HG03103 (cell line): ENCODE data around the gene ALDH1A2.

Source experiments
- ATAC-seq: cut with Tn5 transposase; IDR thresholded peaks from one replicate; pipeline ENCODE4 v1.9.1; 2021; ENCODE audit warnings: low read depth; ENCODE audit not compliant: unreplicated experiment

Gene ALDH1A2

DNA sequence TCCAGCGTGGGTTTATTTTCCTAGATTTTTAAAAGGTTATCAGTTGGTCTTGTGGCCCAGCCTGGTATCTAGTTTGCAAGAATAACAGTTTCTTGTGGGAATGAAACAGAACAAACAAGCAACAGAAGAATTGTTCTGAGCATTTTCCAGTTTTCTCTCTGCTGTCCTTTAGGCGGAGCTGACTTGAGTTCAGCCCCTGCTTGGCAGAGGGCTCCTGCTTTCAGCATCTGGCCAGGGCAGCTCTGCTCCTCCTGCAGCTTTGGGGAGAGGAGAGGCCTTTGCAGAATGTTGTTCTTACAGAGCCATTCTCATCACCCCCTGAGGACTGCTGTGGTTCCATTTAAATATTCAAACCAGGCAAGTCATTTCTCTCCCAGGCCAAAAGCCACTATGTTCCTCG is 117.7 kb downstream of the ALDH1A2 start:
- ATAC-seq = no peak

DNA sequence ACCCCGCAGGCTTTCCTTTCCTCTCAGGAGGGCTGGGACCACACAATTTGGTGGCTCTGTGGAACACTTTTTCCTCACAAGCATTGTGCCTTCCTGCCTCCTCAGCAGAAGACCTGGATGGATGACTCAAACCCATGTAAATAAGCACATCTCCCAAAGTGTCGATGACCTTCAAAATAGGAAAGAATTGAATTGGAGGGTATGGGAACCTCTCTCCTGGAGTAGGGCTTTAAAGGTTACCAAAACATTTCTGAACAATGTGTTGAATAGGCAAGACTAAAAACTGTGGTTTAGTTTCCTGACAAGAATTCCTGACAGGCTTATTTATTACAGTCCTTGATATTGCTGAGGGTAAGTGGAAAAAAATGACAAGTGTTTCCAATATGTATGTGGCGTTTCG is 118.2 kb downstream of the ALDH1A2 start:
- no peak for ATAC-seq

DNA sequence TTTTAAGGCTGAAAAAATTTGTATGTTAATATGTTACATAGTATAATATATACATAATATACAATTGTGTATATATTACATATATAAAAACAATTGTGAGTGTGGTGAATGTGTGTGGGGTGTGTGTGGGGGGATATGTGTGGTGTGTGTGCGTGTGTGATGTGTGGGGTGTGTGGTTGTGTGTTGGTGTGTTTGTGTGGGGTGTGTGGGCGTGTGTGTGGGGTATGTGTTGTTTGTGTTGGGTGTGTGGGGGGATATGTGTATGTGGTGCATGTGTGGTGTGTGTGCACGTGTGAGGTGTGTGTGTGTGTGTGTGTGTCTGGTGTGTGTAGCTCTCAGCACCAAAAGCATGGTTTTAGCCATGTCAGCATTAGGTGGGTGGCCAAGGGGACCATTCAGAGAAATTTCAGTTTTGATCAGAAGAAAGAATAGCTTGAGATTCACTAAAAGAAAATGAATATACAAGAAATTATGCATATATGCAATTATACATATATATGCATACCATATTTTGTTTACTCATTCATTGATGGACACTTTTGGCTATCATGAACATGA is 118.9 kb downstream of the ALDH1A2 start:
- ATAC-seq = no peak

DNA sequence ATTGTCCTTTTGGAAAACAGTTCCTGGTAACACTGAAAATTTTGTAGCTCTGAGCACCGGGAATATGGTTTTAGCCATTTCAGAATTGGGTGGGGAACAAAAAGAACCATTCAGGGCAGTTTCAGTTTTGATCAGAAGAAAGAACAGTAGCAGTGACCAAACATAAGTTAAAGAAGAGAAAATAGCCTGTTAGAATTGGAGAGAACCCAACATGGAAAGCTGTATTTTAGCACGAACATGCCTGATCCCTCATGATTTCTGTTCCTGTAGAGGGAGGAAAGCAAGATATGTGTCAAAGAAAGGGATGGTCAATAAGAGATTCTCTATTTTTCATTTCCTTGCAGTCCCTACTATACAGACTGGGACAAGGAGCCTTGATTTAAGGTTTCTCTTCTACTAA is 119.9 kb downstream of the ALDH1A2 start:
- no peak for ATAC-seq

DNA sequence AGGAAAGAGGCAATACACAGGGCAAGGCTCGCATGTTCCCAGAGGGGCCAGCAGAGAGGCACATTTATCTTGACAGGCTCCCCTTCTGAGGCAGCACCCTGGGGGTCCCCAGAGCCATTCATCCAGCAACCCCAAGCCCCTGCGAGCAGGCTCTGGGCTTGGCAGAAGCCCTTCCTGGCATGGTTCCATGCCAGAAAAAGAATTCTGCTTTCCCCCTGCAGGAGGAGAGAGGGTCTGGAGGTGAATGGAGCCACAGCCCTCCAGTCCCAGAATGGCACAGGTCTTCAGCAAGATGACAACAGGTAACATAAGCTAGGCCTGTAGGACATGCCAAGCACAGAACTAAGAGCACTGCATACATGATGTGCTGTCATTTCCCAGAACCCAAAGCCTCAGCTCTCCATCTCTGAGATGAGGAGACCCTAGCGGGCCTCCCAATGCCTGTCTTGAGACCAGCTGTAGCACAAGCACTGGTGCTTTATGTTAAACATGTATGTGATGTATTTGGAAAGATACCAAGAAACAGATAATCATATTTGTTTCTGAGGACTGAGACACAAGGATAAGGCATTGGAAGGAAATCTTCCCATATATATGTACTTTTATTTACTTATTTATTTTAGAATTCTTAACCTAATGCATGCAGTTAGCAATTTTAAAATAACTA is 121.6 kb downstream of the ALDH1A2 start:
- ATAC-seq = no peak

DNA sequence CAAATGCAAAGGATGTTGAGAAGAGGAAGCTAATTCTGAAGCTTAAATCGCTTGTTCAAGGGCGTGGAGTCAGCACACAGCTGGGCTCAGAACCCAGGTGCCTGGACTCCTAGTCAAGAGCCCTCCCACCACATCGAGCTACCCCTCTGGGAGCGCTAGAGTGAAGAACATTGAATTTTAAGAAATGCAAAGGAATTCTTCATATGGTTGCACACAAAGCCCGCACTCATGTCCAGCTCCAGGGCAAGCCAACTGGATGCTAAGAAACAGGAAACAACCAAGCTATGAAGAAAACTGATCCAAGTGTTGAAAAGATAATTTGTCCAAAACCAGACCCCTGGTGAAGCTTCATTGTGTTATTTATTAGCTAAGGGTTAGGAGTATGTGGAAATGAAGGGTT is 122.3 kb downstream of the ALDH1A2 start:
- no peak for ATAC-seq

DNA sequence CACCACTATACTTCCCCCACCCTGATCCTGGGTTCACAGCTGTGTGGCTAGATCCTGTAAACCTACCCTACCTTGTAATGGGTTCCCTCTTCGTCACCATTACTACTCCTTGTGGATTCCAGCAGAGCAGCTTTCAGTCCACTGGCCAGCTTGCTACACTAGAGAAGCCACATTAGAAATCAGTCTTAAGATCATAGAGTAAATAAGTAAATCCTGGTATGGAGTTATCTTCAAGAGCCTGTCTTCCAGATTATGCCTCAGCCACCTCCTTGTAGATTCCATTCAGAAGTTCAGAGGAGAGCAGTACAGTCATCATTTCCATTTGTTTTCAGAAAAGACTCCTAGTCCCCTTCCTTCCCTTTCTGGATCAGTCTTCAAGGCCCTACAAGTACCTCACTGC is 123.7 kb downstream of the ALDH1A2 start:
- ATAC-seq = no peak

DNA sequence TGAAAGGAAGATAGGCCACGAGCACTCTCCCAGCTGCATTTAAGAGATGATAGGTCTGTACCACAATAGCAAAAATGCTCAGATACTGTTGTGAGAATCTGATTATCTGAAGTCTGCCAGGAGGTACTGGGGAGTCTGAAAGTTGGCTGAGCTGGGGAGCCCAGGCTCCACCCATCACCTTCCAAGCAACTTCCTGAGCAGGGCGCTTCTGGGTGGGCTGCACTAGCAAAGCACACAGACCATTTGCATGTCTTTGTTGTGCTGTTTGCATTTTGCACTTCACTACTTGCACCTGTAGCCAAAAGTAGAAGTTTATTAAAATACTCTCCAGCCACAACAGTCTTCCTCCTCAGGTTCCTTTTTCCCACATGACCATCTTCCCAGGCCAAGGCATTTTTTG is 133.2 kb downstream of the ALDH1A2 start:
- no peak for ATAC-seq

DNA sequence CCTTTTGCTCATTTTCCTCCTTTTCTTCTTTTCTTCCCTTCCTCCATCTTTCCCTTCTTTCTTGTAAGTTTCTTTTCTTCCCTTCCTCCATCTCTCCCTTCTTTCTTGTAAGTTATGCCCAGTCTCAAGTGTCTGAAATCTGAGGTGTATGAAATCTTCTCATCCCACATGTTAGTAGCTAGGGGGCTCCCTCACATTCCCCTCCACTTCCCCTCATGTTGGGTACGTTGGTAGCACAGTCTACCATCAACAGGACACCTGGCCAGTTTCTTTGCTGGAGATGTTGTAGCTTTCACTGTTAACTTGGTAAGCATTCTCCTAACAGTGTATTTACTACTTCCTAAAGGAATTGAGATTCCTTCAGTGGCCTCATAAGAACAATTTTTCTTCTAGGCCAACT is 133.9 kb downstream of the ALDH1A2 start:
- ATAC-seq = no peak

DNA sequence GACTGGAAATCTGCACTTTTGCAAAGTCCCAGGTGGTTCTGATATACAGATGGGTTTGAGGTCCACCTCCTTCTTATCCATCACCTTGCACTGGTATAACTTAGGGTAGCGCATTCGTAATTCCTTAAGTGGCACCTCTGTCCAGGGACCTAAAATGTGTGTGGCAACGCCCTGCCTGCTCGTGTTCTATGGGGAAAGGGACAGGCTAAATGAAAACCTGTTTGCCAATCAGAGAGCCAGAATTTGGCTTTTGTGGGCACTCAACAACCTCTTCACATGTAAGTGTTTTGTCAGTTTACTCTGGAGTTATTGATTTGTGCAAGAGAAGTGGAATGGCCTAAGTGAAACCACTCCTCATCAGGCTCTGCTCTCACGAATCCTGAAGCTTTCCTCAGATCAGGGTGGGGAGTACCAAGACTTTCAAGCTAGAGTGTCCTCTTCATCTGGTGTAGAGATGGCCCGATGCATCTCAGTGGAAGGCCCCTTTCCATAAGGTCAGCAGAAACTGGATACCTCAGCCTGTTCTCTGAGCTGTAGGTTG is 138.3 kb downstream of the ALDH1A2 start:
- no peak for ATAC-seq

DNA sequence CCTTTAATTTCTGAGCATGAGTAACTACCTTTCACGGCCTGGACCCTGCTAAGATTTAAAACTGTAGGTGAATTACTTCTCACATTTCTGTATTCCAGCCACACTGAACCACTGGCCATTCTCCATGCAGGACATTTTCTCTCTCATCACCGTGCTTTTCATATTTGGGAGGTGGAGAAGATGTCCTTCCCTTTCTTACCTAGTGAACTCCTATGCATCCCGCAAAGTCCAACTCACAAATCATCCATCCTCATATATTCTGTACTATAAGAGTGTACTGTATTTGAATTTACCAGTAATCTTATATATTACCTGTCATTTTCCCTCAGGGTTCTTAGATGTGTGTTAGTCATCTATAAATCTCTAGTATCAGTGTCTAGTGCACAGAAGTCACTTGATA is 139.9 kb downstream of the ALDH1A2 start:
- ATAC-seq = no peak

DNA sequence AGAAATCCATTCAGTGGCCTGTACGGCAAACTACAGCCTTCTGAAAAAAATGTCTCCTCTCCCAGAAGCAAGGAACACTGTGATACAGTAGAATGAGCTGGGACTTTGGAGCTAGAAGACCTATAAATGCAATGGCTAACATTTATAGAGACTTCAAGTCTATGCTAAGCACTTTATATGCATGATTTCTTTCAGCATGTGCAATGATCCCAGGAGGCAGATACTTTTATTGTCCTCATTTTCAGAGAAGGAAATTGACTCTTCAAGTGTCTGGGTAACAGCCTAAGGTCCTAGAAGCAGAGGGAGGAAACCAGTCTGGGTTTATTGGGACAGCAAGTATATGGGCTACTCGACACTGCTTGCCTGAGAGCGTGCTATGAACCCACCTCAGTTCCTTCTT is 140.9 kb downstream of the ALDH1A2 start:
- ATAC-seq = no peak

DNA sequence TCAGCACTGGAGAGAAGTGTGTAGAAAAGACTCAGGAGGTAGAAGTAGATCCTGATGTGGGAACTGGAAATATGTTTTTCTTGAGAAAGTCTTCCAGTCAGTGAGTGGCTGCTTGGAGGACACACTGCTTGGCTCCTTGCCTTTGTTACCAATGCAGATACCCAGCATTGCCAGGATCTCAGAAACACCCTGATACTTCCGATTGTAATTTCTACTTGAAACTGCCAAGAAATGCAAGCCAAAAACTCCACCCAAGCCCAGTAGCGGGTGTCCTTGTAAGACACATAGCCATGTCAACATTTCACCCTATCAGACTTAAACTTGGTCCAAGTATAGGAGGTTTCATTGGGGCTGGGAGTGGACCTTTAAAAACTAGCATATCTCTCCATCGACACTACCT is 141.8 kb downstream of the ALDH1A2 start:
- ATAC-seq = no peak

DNA sequence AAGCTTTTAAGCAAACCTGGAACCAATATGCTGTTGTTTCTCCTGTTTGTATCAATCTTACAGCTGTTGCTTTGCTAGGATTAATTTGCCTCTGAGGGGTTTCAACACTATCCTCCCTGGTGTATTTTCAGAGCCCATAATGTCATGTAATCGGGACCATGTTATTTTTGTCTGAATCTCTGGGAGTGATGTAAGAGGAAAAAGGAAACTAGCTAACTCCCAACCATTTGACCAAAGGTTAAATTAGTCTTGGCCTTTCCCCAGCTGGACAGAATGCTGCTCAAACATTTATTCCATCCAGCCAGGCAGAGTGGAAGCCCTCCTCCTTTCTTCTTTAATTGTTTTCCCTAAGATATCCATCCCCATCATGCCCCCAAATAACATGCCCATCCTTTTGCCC is 142.2 kb downstream of the ALDH1A2 start:
- ATAC-seq = no peak

DNA sequence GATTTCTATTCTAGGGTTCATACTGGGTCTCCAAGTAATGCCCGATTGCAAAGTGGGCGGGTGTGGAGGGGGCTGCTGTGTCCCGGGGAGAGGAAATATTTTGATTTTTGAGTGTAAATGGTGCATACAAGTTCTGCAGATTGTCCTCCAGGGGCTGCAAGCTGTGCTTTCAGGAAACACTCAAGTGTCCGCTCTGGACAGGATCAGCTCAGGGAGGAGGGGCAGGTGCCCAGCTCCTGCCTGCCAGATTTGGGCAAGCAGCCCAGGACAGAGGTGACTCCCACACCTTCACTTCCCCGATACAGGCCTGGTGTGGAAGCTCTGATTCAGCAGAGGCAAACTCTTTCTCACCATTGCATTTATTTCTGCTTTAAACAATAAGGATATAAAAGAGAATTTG is 142.7 kb downstream of the ALDH1A2 start:
- ATAC-seq = no peak

DNA sequence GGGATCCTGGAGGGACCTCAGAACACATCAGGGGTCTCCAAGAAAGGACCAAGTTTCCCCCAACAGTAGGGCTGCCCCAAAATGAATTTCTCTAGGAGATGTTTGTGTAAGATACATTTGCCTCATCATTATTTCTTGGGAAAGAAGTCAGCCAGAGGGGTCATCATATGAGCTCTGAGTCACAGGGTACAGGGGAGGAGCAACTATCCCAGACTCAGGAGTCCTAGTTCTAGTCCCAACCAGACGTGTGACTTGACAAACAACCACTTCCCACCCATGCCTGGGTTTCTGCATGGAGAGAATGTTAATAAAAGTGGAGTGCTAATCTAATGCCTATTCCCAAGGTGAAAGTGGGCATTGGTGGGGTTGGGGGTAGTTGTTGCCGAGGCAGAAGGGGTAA is 144.1 kb downstream of the ALDH1A2 start:
- ATAC-seq = no peak

DNA sequence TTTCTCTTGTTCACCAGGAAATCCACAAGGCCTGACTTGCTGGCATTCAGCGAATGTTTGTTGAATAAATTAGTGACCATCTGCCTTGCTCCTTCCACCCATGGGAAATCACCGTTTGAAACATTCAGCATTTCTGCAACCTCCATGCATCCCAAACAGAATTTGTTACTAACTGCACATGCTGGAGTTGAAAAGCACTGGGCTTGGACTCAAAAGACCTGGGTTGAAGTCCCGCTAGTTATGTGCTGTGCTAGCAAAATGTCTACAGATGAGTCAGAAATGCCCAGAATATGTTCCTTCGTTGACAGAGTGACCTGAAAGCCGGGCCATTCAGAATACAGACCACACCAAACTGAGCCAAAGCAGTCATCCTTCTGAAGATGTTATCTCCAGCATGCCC is 144.6 kb downstream of the ALDH1A2 start:
- no peak for ATAC-seq

DNA sequence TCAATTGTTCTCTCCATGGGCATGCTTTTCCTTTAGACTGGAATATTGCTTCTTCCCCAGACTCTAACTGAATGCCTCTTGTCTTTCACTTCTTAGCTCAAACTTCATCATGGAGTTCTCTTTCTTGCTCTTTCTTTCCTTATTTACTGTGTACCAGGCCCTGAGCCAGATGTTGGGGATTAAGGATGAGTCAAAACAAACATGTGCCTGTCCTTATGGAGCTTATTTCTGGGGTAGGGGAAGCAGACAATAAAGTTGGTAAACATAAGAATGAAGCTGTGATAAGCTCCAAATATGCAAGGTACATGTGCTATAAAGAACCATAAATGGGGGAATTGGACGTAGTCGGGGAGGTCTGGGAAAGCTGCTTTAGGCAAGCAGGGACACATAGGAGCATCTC is 145.8 kb downstream of the ALDH1A2 start:
- ATAC-seq = no peak

DNA sequence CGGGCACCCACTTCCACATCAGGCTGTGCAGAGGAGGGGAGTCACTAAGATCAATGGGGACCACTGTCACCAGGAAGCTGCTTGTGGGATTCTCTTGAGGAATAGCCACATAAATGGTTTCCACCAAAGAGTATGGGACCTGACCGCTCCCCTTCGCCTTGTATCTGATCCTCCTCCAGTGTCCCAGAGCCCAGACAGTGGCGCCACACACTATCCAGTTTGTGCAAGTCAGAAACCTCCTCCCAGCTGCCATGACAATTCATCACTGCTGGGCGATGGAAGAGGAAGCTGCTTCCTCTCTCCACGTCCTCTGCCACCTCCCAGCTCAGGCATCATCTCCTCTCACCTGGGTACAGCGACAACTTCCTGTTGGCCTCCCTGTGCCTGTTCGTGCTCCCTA is 147.5 kb downstream of the ALDH1A2 start:
- no peak for ATAC-seq

DNA sequence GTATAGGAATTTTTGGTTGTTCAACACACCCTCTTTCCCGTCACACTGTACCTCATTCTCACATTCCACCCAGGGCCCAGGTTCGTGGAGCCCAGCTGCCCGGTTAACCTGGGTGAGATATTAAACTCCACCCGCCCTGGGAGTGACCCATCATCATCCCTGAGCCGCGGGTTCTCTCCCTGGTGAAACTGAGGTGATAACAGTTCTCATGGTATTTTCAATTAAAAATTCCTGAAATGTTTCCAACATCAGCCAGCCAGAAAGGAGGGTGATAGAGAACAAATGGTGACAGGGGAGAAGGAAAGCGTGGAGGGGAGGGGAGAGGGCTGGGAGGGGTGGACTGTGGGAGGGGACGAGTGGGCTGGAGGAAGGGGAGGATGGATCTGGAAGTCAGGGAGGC is 148.8 kb downstream of the ALDH1A2 start:
- no peak for ATAC-seq

DNA sequence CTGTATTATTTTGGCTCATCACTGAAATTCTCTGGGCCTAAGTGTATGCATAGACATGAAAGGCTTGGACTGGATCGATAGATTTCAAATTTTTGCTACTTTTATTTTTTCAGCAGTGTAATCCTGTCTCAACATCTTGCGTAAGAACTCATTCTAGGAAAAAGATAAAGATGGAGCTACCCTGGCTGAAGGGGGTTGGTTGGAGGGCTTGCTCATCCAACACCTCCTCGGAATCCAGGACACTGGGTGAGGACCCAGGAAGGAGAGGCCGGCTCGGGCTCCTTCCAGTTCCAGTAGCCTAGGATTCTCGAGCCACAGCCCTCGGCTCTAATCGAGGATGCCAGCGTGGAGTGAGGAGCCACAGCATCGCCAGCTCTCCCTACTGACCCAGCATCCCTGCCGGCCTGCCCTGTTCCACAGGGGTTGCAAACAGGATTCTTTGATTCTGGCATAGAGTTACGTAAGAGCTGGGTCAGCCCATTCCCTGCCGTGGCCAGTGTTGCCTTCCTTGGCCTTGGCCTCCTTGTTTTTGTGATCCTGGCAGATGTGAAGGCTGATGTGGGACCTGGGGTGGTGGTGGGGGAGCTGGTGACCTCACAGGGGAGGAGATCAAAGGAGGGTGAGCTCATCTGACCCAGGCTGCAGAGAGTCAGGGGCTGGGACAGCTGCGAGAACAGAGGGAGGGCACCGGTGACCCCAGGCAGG is 149.5 kb downstream of the ALDH1A2 start:
- no peak for ATAC-seq
